Stimulated activated CD4-positive, alpha-beta T cell treated with anti-CD3 and anti-CD28 coated beads, Interleukin-1b, Interleukin-23, amount 100 ng/mL, for 24 hours (primary cell): Measurements from ENCODE around the gene OBP2A.

Source experiments
- DNase-seq, 4 experiments: peaks; one replicate each; pipeline ENCODE4 v3.0.0-alpha.2; 2020; ENCODE audit warnings: low read depth in 4 of 4, low spot score in 1 of 4

The OBP2A gene

DNA sequence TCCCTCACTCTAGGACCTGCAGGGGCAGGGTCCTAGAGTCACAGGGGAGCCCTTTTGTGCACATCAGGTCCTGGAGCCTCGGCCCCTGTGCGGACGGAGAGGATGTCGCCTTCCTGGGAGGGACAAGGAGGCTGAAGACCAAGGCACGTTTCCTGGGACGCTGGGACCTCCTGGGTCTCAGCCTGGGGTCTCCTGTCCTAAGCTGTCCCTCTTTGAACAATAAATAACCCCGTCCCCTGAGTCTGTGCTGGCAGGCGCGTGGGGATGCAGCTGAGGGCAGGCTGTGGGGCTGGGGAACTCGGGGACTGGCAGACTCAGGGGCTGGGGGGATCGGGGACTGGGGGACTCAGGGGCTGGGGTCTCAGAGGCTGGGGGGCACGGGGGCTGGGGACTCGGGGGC, 46.7 kb downstream of the OBP2A start:
- no peak for DNase-seq

DNA sequence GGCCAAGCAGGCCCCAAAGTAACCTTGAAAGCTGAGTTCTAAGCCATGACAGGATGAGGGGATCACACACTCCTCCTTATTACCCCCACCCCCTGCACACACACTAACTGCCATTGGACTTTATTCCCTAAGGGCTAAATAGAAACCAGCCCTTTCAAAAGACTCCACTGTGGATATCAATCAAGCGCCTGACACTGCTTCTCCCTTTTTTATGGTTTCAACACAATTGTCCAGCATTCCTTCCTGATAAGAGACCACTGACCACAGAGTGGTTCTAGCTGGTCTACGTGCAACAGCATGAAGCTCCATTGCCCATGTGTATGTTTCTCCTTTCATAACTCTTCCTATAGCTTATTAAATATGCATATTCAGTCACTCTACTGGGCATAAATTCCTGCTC, 50.3 kb downstream of the OBP2A start:
- no peak for DNase-seq
